Stimulated activated CD4-positive, alpha-beta T cell treated with anti-CD3 and anti-CD28 coated beads, Interleukin-12 subunit alpha, Interleukin-12 subunit beta, amount 100 ng/mL, for 4 hours (primary cell): Measurements from ENCODE around the gene CIB4.
"Not testable (repeated sequence)": the region's sequence is repeated elsewhere in the genome, so short reads cannot be mapped to it uniquely, and the experiment has no call there.

ENCODE experiments used
- DNase-seq: peaks from one replicate; pipeline ENCODE4 v3.0.0-alpha.2; 2020

CIB4 gene

GRCh38 chr2:26580151-26580550 lies 61.0 kb downstream of the CIB4 start:
- no peak for DNase-seq

GRCh38 chr2:26579723-26580040 lies 61.5 kb downstream of the CIB4 start:
- no peak for DNase-seq

DNA sequence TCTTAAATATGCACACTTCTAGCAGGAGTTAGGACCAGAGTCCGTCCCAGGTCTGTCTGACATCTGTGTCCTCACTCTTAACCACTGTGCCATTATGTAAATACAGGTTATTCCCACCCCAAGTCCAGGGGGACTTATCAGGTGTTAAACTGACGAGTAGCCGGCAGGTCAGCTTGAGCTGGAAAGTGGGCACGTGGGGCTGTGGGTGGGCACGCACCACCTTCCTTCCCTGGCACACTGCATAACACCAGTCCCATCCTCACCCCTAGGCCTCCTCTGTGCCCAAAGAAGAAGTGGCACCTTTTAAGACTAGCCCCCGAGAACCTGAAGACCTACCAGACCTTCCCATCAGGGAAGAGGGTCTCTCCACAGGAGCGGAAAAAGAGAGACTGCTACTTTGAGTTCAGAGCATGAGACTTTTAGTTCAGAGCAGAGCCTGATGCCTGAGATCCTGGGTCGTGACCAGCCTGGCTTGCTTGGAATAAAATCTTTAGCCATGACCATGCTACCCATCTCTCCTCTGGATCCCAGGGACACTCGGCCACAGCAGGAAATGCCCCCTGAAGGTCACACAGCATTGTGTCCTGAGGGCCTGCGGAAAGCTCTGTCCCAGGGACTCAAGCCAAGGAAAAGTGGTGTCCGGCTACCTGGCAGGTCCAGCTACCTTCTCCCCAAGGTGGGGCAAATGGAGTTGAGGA lies 62.0 kb downstream of the CIB4 start:
- no peak for DNase-seq

- no peak for DNase-seq
Measured at GRCh38 chr2:26578581-26578980, 62.6 kb downstream of the CIB4 start.

DNA sequence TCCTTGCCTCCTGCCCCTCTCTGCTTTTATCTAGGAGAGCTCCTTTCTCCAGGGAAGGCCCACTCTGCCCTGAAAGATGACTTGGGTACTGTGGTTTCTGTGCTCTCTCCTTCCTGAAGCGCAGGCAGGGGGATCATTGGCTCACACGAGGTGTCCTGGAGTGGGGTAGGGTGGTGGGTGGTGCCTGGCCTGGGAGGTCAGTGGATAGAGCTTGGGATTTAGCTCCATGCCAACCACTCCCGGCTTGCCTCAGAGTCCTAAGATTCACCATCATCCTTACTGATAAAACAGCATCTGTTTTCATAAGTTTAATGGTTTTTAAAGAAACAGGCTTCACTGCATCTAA lies 63.1 kb downstream of the CIB4 start:
- no peak for DNase-seq

DNA sequence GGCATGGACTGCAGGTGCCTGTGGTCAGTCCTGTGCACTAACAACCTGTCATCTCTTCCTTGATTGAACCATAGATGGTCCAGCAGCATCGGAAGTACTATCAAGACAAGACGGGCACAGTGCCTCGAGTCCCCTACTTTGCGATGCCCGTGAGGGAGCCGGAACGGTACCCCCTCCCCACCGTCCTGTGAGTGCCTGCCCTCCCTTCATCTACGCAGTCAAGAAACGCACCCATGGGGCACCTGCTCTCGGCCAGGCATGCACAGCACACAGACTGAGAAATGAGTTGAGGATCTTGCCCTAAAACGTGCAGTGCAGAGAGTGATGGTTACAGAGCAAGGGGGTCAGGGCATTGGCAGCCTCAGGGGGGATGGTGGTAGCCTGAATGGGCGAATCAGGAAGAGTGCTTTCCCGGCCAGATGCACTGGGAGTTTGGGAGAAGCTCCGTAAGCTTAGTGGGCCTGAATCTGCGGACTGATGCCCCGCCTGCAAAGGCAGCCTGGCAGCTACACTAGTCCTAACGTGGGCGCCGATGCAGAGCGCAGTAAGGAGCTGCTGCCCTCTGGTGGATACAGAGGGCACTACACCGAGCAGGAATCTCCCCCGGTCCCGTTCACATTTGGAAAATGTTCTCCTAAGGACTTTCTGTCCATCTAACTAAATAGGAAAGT lies 63.6 kb downstream of the CIB4 start:
- DNase-seq = peak; percentile 65

DNA sequence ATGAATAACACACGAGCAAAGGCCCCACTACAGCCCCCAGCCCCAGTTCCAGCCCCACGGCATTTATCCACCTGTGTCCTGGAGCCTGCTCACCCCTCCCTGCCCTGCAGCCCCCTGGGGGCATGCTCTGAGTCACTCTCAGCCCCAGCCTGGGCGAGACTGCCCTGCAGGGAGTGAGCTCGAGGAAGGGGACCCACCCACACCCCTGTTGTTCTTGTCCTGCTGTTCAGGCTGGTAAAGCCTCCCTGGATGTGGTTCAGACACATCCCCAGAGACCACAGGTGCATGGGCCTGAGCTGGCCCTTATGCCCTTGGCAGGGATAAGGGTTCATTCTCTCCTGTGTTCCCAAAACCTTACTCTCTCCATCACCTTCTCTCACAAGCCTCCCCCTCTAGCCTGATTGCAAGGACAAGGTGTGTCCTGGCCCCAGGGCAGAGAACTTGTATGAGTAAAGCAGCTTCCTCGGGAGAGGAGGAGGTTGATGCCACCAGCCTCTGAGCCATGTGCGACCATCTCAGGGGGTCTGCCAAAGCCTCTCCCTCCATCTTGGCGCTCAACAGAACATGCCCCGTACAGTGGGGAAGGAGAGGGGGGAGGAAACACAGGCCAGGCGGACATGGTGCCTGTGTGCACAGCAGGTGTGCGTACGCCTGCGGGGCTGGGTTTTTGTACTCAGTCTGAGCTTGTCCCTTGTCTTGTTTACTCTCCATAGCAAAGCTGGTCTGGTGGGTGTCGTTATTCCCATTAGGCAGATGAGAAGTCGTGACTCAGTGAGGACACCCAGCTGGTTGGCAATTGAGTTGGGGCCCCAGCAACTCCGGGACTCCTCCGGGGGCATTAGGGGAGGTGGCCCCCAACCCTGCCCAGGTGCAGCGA lies 64.4 kb downstream of the CIB4 start:
- no peak for DNase-seq

DNA sequence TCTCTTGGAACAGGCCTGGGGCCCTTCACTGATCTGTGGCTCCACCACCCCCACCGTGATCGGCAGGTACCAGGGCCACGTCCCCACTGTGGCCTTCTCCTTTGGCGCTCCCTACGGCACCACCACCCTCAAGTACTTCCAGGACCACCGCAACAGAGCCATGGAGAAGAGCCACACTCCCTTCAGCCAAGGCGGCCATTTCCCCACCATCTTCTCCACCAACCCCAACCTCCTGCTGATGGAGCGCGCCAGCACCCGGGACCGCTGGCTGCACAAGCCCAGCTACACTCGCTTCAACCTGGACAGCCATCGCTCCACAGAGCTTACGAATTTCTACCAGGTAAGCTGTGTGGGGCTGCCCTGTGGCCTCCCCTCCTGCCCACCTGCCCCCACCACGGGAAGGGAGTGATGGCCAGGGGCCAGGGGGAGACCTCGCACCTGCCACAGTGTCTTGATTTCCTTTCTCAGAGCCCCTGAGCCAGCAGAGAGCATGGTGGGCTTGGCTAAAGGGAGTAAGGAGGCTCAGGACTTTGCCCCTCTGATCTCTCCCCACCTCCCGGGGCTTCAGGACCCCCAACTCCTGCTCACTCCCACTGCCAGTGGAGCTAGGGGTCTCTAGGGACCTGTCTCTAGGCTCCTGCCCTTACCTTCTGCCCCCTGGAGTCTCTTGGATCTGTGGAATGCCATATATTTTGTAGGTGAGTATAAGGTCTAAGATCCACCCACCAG lies 65.2 kb downstream of the CIB4 start:
- DNase-seq = no peak

DNA sequence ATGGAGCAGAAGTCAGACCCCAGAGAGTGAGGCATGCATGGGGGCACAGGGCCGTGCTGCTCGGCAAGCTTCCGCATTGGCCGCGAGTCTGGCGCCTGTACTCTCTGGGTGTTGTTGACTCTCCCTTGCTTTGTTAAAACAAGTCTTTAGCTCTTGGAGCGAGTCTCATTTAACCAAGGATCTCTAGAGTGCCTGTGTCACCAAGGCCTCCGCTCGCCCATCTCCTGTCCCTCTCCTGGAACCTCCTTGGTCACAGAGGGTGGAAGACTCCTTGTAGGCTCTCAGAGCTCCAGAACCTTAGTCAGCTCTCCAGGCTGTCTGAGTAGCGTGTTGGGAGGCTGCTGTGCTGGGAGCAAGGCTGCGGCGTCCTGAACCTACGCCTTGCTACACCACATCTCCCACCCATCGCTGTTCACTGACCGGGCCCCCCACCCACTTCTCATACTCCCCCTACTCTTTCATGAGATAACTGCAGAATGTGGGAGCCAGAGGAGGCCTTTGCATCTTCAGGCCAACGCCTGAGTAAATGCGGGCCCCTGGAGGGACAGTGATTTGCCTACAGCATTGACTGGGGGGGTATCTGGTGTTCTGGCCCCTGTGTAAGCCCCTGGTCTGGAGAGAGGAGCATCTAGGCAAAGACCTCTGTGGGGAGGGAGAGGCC lies 66.1 kb downstream of the CIB4 start:
- no peak for DNase-seq

DNA sequence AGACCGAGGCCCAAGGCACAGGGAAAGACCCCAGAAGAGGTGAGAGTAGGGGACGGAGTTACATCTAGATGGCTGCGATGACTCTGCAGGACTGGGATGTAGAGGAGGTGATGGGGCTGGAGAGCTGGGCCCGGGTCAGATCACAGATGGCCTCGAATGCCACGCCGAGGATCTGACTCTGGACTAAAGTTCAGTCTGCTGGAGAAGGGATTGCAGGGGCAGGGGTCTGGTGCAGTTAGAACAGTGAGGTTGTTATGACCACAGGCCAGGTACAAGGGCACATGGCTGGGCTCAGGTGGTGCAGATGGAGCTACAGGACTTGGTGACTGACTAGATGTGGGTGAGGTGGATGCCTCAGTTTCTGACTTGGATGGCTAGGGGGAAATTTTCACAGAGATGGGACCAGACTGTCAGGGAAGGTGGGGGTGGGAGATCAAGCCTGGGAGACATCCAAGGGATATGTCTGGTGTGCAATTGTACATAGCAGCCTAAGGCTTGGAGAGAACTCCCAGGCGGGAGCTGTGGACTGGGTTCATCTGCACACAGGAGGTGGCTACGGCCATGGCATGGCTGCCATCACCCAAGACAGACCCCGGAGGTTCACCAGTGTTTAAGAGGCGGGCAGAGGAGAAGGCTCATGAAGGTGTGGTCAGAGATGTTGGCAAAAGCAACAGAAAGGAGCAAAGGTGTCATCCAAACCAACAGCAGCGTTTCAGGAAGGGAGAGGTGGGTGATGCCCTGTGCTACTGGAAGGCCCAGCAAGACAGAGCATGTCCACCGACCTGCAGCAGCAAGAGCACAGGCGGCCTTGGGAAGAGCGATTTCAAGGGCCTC lies 66.9 kb downstream of the CIB4 start:
- no peak for DNase-seq

- no peak for DNase-seq
Measured at GRCh38 chr2:26573241-26573925, 67.8 kb downstream of the CIB4 start.

DNA sequence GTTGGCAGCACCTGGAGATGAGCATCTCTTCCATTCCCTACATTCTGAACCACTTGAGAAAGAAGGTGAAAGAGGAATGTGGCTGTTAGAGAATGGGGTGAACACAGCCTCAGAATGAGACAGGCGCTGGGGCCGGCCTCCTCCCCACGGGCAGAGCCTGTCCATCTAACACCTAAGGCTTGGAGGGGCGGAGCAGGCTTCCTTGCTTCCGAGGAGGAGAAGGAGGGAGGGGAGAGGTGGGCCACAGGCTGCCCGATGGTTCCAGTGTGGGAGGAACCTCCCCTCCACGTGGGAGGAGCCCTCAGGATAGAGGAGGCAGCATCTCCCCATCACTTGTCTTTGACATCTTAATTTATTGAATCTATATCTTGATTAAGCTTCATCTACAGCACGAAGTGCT lies 68.6 kb downstream of the CIB4 start:
- DNase-seq = no peak

- DNase-seq = no peak
Measured at GRCh38 chr2:26571316-26571715, 69.8 kb downstream of the CIB4 start.

DNA sequence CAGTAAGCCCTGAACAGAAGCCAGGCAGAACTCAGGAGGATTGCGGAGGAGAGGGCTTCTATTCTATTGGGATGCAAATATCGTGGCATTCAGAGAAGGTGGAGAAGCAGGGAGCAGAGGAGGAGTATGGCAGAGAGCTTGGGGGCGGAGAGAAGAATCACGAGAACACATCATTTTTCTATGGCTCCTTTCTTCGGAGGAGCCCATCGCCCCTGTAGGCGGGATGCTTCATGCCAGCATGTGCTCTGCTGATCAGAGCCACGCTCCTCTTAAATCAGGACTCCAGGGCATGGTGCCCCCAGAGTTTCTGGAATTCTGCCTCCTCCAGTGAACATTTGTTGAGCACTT lies 71.1 kb downstream of the CIB4 start:
- no peak for DNase-seq

DNA sequence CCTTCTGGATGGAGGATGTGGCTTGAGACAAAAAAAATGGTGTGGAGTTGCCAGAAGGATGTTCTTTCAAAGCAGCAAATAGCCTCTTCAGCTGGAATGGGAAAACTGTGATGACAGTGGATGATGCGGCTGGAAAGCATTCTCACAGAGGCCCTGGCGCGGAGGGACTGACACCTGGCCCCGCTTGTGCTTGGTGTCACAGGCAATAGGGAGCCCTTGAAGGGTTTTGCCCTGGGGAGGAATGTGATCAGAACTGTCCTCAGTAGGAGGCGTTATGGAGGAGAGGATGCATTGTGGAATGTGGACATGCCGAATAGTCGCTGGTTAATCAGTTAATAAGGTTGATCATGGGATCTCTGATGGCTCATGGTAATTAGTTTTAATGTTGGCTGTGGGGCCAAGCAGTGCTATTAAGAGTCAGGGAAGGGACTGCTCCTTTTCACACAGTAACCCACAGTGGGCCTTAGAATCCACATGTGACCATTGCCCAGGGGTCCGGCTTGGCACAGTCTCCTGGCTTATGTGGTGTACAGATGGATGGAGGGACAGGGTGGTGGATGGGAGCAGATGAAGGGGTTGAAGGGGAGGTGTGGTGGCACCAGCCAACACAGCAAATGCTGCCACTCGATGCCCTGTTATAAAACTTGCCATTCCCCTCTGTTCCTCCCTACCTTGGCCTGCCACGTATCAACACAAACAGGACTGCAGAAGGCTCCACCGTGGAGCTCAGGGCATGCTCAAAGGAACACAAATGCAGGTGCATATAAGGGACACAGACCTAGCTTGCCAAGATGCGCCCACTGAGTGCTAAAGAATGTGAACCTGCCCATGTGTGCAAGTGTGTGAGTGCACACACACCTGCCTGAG lies 71.7 kb downstream of the CIB4 start:
- DNase-seq = no peak

- DNase-seq = no peak
Measured at GRCh38 chr2:26568076-26568890, 72.9 kb downstream of the CIB4 start.

DNA sequence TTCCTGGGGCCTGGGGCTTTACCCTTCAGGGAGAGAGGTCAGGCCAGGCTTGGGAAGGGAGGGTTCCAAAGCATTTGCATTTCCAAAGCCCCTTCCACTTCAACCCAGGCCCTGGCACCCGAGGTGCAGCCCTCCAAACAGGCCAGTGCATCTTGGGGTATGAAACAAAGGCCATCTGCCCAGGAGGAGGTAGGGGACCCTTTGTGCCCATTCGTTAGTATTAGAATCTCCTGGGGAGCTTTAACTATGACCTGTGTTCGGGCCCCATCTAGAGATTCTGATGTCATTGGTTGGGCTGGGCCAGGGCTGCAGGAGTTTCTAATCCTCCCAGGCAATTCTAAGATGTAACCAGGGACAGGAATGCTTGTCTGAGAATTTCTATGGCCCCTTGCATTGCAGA lies 73.6 kb downstream of the CIB4 start:
- no peak for DNase-seq

- DNase-seq = not testable (repeated sequence)
Measured at GRCh38 chr2:26566731-26567130, 74.4 kb downstream of the CIB4 start.

DNA sequence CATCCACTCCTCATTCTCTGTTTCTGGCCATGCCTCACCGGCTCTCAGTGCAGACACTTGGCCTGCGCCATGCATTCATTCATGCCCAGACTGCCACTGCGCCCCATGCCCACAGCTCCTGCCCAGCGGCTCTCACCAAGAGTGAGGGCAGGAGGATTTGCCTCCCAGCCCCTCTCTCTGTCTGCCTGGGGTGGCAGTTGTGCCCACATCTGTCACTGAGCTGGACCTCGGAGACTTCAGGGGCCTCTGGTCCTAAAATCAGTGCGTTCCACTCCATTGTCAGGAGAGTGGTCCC lies 75.1 kb downstream of the CIB4 start:
- DNase-seq = no peak
